Parathyroid adenoma (tissue), 2 donors: Measurements from ENCODE around the gene RAP1A.

Source experiments
- H2AFZ ChIP-seq: fragments of 300-600 bp; sonication (generic); one replicate; pipeline ENCODE4 v1.7.0; 2017; ENCODE audit warnings: antibody characterized with exemption, mild to moderate bottlenecking
- H3K27ac ChIP-seq: fragments of 300-600 bp; sonication (generic); one replicate; pipeline ENCODE4 v1.7.0; 2017
- H3K27me3 ChIP-seq: fragments of 300-600 bp; sonication (generic); one replicate; pipeline ENCODE4 v1.7.0; 2017; ENCODE audit warnings: low read length; ENCODE audit not compliant: control insufficient read depth, insufficient read depth
- H3K36me3 ChIP-seq: fragments of 300-600 bp; sonication (generic); one replicate; pipeline ENCODE4 v1.7.0; 2017; ENCODE audit warnings: low read length; ENCODE audit not compliant: control insufficient read depth, insufficient read depth
- H3K4me1 ChIP-seq: fragments of 300-600 bp; sonication (generic); one replicate; pipeline ENCODE4 v1.7.0; 2017; ENCODE audit warnings: control low read depth
- H3K4me2 ChIP-seq: fragments of 300-600 bp; sonication (generic); one replicate; pipeline ENCODE4 v1.7.0; 2017; ENCODE audit warnings: low read length
- H3K4me3 ChIP-seq: fragments of 300-600 bp; sonication (generic); one replicate; pipeline ENCODE4 v1.7.0; 2017; ENCODE audit warnings: low read depth, low read length
- H3K79me2 ChIP-seq: fragments of 300-600 bp; sonication (generic); one replicate; pipeline ENCODE4 v1.7.0; 2017; ENCODE audit warnings: control low read depth
- H3K9ac ChIP-seq: fragments of 300-600 bp; sonication (generic); one replicate; pipeline ENCODE4 v1.7.0; 2017; ENCODE audit warnings: mild to moderate bottlenecking
- H3K9me3 ChIP-seq: fragments of 300-600 bp; sonication (generic); one replicate; pipeline ENCODE4 v1.7.0; 2017; ENCODE audit warnings: low read length; ENCODE audit not compliant: control insufficient read depth
- TF ChIP-seq, protein P1 (sequence below): fragments of 300-600 bp; sonication (generic); IDR thresholded peaks from one replicate; pipeline ENCODE4 v1.7.0; 2017; ENCODE audit warnings: antibody characterized with exemption, mild to moderate bottlenecking
- donor health status: primary hyperparathyroidism.

The RAP1A gene

DNA sequence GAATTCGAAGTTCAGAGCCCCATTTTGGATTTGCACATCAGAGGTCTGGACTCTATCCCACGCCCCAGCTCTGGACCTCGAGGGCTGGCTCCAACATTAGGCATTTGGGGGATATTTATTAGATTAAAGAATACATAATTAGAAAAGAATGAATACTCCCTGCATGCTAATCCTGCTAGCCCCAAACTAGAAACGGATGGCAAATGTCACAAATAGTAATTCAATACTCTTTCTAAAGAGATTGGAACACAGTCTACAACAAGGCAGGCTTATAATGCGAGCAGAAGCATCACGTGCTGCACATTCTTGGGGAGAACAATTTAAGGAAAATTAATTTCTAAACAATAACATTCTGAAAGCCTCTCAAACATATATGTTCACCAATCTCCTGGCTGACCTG is 27.7 kb upstream of the RAP1A start:
- no peak overlapping the region for H3K4me3 ChIP-seq
- peaks cover 33% of the 10 kb centered on the region for H3K4me1 ChIP-seq
- no peak overlapping the region for H3K9ac ChIP-seq
- peak overlapping the region; percentile 85 for H3K27ac ChIP-seq
- H3K27me3 ChIP-seq = no peaks in the 10 kb centered on the region
- peak overlapping the region; percentile 54 for H2AFZ ChIP-seq
- no peaks in the 10 kb centered on the region for H3K79me2 ChIP-seq
- no peaks in the 10 kb centered on the region for H3K9me3 ChIP-seq
- H3K4me2 ChIP-seq = no peak overlapping the region
- H3K36me3 ChIP-seq = no peaks in the 10 kb centered on the region
- TF ChIP-seq, protein P1, sequence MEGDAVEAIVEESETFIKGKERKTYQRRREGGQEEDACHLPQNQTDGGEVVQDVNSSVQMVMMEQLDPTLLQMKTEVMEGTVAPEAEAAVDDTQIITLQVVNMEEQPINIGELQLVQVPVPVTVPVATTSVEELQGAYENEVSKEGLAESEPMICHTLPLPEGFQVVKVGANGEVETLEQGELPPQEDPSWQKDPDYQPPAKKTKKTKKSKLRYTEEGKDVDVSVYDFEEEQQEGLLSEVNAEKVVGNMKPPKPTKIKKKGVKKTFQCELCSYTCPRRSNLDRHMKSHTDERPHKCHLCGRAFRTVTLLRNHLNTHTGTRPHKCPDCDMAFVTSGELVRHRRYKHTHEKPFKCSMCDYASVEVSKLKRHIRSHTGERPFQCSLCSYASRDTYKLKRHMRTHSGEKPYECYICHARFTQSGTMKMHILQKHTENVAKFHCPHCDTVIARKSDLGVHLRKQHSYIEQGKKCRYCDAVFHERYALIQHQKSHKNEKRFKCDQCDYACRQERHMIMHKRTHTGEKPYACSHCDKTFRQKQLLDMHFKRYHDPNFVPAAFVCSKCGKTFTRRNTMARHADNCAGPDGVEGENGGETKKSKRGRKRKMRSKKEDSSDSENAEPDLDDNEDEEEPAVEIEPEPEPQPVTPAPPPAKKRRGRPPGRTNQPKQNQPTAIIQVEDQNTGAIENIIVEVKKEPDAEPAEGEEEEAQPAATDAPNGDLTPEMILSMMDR = no peak

DNA sequence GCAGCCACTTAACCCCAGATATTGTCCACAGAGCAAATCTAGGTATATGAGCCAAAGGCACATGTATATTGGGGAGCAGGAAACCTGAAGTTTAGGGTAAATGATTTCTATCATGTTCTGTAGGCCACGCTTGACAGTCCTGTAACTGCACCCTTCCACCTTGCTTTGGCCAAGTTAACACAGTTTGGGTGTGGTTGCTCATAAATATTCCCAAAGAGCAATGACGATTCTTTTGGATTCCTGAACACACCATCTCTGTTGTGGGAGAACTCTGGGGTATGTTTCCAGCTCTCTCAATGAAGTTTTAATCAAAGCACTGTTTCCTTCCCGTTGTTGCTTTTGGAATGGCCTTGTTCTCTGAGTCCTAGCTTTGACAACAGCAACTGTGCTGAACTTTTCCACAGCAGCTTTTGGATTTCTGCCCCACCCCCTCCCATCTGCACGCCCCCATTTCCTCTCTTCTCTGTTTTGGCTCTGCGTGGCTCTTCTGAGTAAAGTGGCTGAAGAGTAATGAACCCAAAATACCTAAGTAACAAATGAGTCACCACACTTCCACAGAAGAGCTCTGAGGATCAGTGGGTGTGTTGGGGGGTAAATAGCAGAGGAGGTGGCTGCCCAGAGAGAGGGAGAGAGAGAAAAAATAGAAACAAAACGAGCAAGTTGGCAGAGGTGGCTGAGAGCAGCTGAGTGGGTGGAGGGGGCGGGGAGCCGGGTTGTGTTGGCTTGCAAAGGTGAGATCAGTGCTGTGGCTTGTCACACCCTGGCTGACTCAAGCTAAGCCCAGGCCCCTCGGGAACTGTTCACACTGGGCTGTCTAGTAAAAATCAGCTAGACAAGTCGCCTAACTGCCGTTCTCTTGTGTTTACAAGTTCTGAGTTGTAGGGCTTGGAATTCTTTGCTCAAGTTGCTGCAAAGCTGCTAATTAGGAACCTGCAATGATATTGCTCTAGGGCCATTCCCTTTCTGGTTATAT is 26.9 kb upstream of the RAP1A start:
- H3K27ac ChIP-seq = peak overlapping the region; percentile 85
- H3K4me1 ChIP-seq = peaks cover 28% of the 10 kb centered on the region
- no peak overlapping the region for H3K4me3 ChIP-seq
- TF ChIP-seq, protein P1 = no peak
- H3K36me3 ChIP-seq = no peaks in the 10 kb centered on the region
- H3K4me2 ChIP-seq = peak overlapping the region; percentile 54
- no peaks in the 10 kb centered on the region for H3K79me2 ChIP-seq
- no peak overlapping the region for H3K9ac ChIP-seq
- H2AFZ ChIP-seq = peak overlapping the region; percentile 54
- no peaks in the 10 kb centered on the region for H3K9me3 ChIP-seq
- no peaks in the 10 kb centered on the region for H3K27me3 ChIP-seq

DNA sequence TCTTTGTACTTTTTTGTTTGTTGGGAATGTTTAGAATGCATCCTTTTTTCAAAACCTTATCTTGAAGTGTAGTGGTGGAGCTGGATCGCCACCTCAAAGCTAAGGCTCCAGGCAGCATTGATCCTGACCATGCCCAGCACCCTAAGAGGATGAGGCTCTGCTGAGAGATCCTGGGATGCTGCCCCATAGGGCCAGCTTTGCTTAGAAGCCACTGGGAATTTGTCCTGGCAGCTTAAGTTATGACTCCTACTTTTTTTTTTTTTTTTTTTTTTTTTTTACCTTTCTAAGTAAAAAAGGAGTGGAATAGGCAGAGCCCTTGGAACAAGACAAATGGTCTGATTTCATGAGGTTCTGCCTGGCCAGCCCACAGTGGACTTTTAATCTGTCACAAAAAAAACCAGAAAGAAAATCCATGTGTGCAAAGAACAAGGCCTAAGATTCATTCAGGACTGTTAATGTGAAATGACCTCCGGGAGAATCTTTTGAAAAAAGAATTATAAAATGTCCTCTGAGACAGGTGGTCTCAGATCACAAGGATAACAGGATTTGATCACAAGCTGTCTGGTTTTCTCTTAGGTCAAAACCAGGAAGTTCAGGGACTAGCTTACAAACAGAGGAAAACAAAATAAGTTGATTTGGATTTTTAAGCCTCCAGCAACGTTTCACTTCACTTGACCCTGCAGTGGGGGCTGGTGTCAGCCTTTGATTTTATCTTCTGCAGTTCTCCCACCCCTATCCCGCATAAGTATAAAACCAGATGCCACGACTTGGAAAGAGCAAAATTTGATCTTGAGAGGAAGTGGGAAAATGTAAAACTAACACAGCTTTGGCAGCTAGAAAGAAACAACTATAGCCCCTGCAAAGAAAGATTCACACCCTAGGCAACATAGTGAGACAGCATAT is 25.9 kb upstream of the RAP1A start:
- Histone ChIP-seq H3K27ac (peak overlapping the region; percentile 85), H3K4me3 (no peak overlapping the region), H3K36me3 (no peaks in the 10 kb centered on the region), H3K4me2 (peak overlapping the region; percentile 54), H3K4me1 (peaks cover 25% of the 10 kb centered on the region), H3K9me3 (no peaks in the 10 kb centered on the region), H3K27me3 (no peaks in the 10 kb centered on the region), H3K79me2 (no peaks in the 10 kb centered on the region), H3K9ac (no peak overlapping the region), H2AFZ (peak overlapping the region; percentile 20)
- TF ChIP-seq, protein P1 = no peak

DNA sequence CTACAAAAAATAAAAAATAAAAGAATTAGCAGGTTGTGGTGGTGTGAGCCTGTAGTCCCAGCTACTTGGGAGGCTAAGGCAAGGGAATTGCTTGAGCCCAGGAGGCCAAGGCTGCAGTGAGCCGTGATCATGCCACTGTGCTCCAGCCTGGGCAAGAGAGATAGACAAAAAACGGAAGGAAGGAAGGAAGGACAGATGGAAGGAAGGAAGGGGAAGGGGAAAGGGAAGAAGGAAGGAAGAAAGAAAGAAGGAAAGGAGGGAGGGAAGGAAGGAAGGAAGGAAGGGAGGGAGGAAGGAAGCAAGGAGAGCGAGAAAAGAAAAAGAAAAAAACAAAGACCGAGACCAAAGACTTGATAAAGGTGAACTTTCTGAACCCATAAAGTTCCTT is 25.3 kb upstream of the RAP1A start:
- peaks cover 25% of the 10 kb centered on the region for H3K4me1 ChIP-seq
- H3K4me3 ChIP-seq = no peak overlapping the region
- H3K9me3 ChIP-seq = no peaks in the 10 kb centered on the region
- TF ChIP-seq, protein P1 = no peak
- no peaks in the 10 kb centered on the region for H3K79me2 ChIP-seq
- no peaks in the 10 kb centered on the region for H3K36me3 ChIP-seq
- H2AFZ ChIP-seq = no peak overlapping the region
- no peak overlapping the region for H3K9ac ChIP-seq
- H3K27ac ChIP-seq = peak overlapping the region; percentile 85
- H3K27me3 ChIP-seq = no peaks in the 10 kb centered on the region
- H3K4me2 ChIP-seq = peak overlapping the region; percentile 54
